H1 (cell line): ENCODE data around the gene COLEC12. TPM values are rescaled to one million over a fixed set of nuclear protein-coding genes. Genes with fewer than 3 reads are reported as not detected.

Experiments used
- CTCF ChIA-PET: fragments of 300-600 bp; sonication (Branson Sonifier 250); formaldehyde crosslinking; loops from one replicate; lab custom pipeline; 2021; ENCODE audit not compliant: partially characterized antibody; lab: Charles Lee
- POLR2A ChIA-PET: fragments of 300-600 bp; sonication (Branson Sonifier 250); formaldehyde crosslinking; loops from one replicate; lab custom pipeline; 2021; ENCODE audit warnings: inconsistent platforms; ENCODE audit not compliant: partially characterized antibody; lab: Charles Lee
- DNase-seq, 2 experiments: peaks; one replicate each; pipeline versions ENCODE4 v3.0.0 to v3.0.0-alpha.2; 2010 to 2022; ENCODE audit warnings: low spot score in 2 of 2, low read depth in 1 of 2, mixed read lengths in 1 of 2
- FAIRE-seq: peaks from 2 replicates; lab custom pipeline; 2011; peaks lifted over from hg19 to GRCh38; lab: Jason Lieb, UNC
- H2AFZ ChIP-seq: 2 replicates; pipeline ENCODE4 v1.8.1; 2012; ENCODE audit warnings: low read length, inconsistent platforms
- H2AK5ac ChIP-seq: 2 replicates; pipeline ENCODE4 v1.6.1; 2013; ENCODE audit warnings: low read depth, low read length
- H2BK120ac ChIP-seq: replicated peaks from 2 replicates; pipeline ENCODE3; 2013; ENCODE audit warnings: low read depth, low read length, inconsistent platforms
- H2BK12ac ChIP-seq: 2 replicates; pipeline ENCODE4 v1.6.1; 2013; ENCODE audit warnings: low read depth, low read length
- H2BK15ac ChIP-seq: 2 replicates; pipeline ENCODE4 v1.6.1; 2013; ENCODE audit warnings: low read length
- H2BK20ac ChIP-seq: 2 replicates; pipeline ENCODE4 v1.6.1; 2013; ENCODE audit warnings: low read length
- H2BK5ac ChIP-seq: 2 replicates; pipeline ENCODE4 v1.6.1; 2013; ENCODE audit warnings: low read depth, low read length
- H3K14ac ChIP-seq: 2 replicates; pipeline ENCODE4 v1.6.1; 2013; ENCODE audit warnings: inconsistent platforms; ENCODE audit not compliant: insufficient read length
- H3K18ac ChIP-seq: 2 replicates; pipeline ENCODE4 v1.6.1; 2013; ENCODE audit warnings: low read length; ENCODE audit errors: extremely low read depth
- H3K23ac ChIP-seq: 2 replicates; pipeline ENCODE4 v1.6.1; 2013; ENCODE audit warnings: inconsistent platforms; ENCODE audit not compliant: insufficient read length
- H3K23me2 ChIP-seq: 2 replicates; pipeline ENCODE4 v1.6.1; 2013; ENCODE audit warnings: low read depth, low read length
- H3K27ac ChIP-seq: 2 replicates; pipeline ENCODE4 v1.6.1; 2011; ENCODE audit warnings: low read depth, low read length, inconsistent platforms
- H3K27me3 ChIP-seq, 4 experiments: replicated peaks in 1 of 4; 1 replicate in 1 of 4; 2 replicates in 3 of 4; pipeline versions ENCODE4 v1.6.1 to v1.8.1; 2011 to 2013; ENCODE audit warnings: low read length in 3 of 4, mild to moderate bottlenecking in 3 of 4, inconsistent platforms in 2 of 4, mixed read lengths in 2 of 4, moderate library complexity in 1 of 4; ENCODE audit not compliant: control insufficient read depth in 3 of 4, insufficient read depth in 3 of 4; ENCODE audit errors: extremely low read depth in 1 of 4
- H3K36me3 ChIP-seq, 4 experiments: 2 replicates each; pipeline versions ENCODE4 v1.6.1 to v1.8.1; 2011 to 2013; ENCODE audit warnings: mild to moderate bottlenecking in 4 of 4, low read length in 3 of 4, moderate library complexity in 2 of 4, control low read depth in 1 of 4, inconsistent platforms in 1 of 4; ENCODE audit not compliant: insufficient read depth in 4 of 4, control insufficient read depth in 2 of 4
- H3K4ac ChIP-seq: replicated peaks from 2 replicates; pipeline ENCODE3; 2013; ENCODE audit warnings: low read length, low read depth, mixed read lengths, inconsistent platforms; ENCODE audit not compliant: insufficient read length
- H3K4me1 ChIP-seq, 4 experiments: replicated peaks in 1 of 4; 1 replicate in 1 of 4; 2 replicates in 3 of 4; pipeline versions ENCODE4 v1.6.1 to v1.8.1; 2011 to 2013; ENCODE audit warnings: low read length in 3 of 4, inconsistent platforms in 2 of 4, mixed read lengths in 1 of 4; ENCODE audit not compliant: insufficient read depth in 4 of 4, control insufficient read depth in 3 of 4
- H3K4me2 ChIP-seq, 2 experiments: 2 replicates each; pipeline versions ENCODE4 v1.6.1 to v1.8.1; 2011 to 2013; ENCODE audit warnings: low read depth in 2 of 2, low read length in 2 of 2, control low read depth in 1 of 2, inconsistent platforms in 1 of 2, mild to moderate bottlenecking in 1 of 2; ENCODE audit not compliant: insufficient read depth in 1 of 2
- H3K4me3 ChIP-seq, 4 experiments: fragments of 200-600, 300-600 bp in 1 of 4; sonication (generic), shearing (Covaris generic), sonication (Bioruptor Twin) in 1 of 4; 2 replicates each; pipeline versions ENCODE4 v1.5.1 to v1.8.1; 2011 to 2016; ENCODE audit warnings: low read length in 4 of 4, low read depth in 3 of 4, control low read depth in 2 of 4, inconsistent platforms in 2 of 4, mild to moderate bottlenecking in 2 of 4, mixed read lengths in 1 of 4, moderate library complexity in 1 of 4; ENCODE audit not compliant: insufficient read depth in 2 of 4; ENCODE audit errors: extremely low read depth in 1 of 4
- H3K56ac ChIP-seq: replicated peaks from 2 replicates; pipeline ENCODE3; 2013; ENCODE audit warnings: low read depth, mild to moderate bottlenecking, mixed read lengths, low read length, inconsistent platforms; ENCODE audit not compliant: insufficient read length
- H3K79me1 ChIP-seq: 2 replicates; pipeline ENCODE4 v1.6.1; 2013; ENCODE audit warnings: low read depth, low read length, control low read depth
- H3K79me2 ChIP-seq, 2 experiments: 2 replicates each; pipeline versions ENCODE4 v1.6.1 to v1.8.1; 2012 to 2013; ENCODE audit warnings: low read length in 2 of 2, mild to moderate bottlenecking in 2 of 2, inconsistent platforms in 1 of 2; ENCODE audit not compliant: insufficient read depth in 2 of 2, control insufficient read depth in 1 of 2
- H3K9ac ChIP-seq, 4 experiments: replicated peaks in 1 of 4; 1 replicate in 1 of 4; 2 replicates in 3 of 4; pipeline versions ENCODE4 v1.6.1 to v1.8.1; 2011 to 2013; ENCODE audit warnings: low read depth in 3 of 4, low read length in 3 of 4, control low read depth in 2 of 4, mild to moderate bottlenecking in 2 of 4, moderate library complexity in 2 of 4, inconsistent platforms in 1 of 4; ENCODE audit errors: extremely low read depth in 1 of 4
- H3K9me3 ChIP-seq, 2 experiments: 2 replicates each; pipeline versions ENCODE4 v1.6.1 to v1.8.1; 2012 to 2013; ENCODE audit warnings: mild to moderate bottlenecking in 2 of 2, moderate library complexity in 2 of 2, control low read depth in 1 of 2, inconsistent platforms in 1 of 2, low read depth in 1 of 2, low read length in 1 of 2, mixed read lengths in 1 of 2; ENCODE audit not compliant: insufficient read depth in 2 of 2
- H4K20me1 ChIP-seq, 2 experiments: replicated peaks in 1 of 2; 2 replicates each; pipeline versions ENCODE3 to v1.8.1; 2011 to 2013; ENCODE audit warnings: inconsistent platforms in 2 of 2, low read length in 2 of 2, mild to moderate bottlenecking in 1 of 2; ENCODE audit not compliant: insufficient read depth in 2 of 2, control insufficient read depth in 1 of 2
- H4K5ac ChIP-seq: 2 replicates; pipeline ENCODE4 v1.6.1; 2013; ENCODE audit warnings: low read length, low read depth, mixed read lengths, inconsistent platforms; ENCODE audit not compliant: insufficient read length
- H4K8ac ChIP-seq: 2 replicates; pipeline ENCODE4 v1.8.0; 2013; ENCODE audit warnings: mild to moderate bottlenecking, moderate library complexity, low read length, inconsistent platforms; ENCODE audit not compliant: insufficient read depth; ENCODE audit errors: extremely low read depth
- H4K91ac ChIP-seq: replicated peaks from 2 replicates; pipeline ENCODE3; 2013; ENCODE audit warnings: low read length, mixed read lengths, inconsistent platforms; ENCODE audit not compliant: insufficient read length
- BACH1 ChIP-seq: IDR thresholded peaks from 2 replicates; pipeline ENCODE4 v1.6.1; 2012; ENCODE audit warnings: low read length, improper control_type of control experiment
- BRCA1 ChIP-seq: IDR thresholded peaks from 2 replicates; pipeline ENCODE4 v1.6.1; 2012; ENCODE audit warnings: low read depth, low read length, improper control_type of control experiment
- polyA plus RNA-seq, 7 experiments: library from polyadenylated mRNA; depleted of rRNA in 3 of 7; stranded (reverse) in 5 of 7; unstranded in 2 of 7; fragments of >200 nt in 5 of 7; fragments of 200-250 nt in 2 of 7; gene quantifications; 1 replicate in 5 of 7; 2 replicates in 1 of 7; 4 replicates in 1 of 7; pipeline versions ENCODE4 v1.2.1 to v1.2.3, GENCODE V29; 2011 to 2013; ENCODE audit warnings: missing spikeins in 2 of 7, mixed read lengths in 2 of 7
- total RNA-seq: library from RNA; stranded (reverse); fragmentation: NEBNext Ultra II Directional; extraction: Animal tissue kit (Norgen Biotek cat#: 25700); gene quantifications from 2 replicates; pipeline ENCODE4 v1.2.1, GENCODE V29; 2021

The COLEC12 gene
- total and polyA plus RNA-seq, 2 of the 8 experiments (the other 6 are each of a cell fraction or from before 2014, with no cell fraction given): 0.44 to 2.3 TPM

GRCh38 chr18:524466-524865 lies 24.0 kb upstream of the COLEC12 start:
- no peaks in the 10 kb centered on the region for H3K4me1 ChIP-seq
- no peaks in the 10 kb centered on the region for H3K36me3 ChIP-seq
- H3K14ac ChIP-seq: no peak overlapping the region
- no peak overlapping the region for H4K8ac ChIP-seq
- no peaks in the 10 kb centered on the region for H3K23me2 ChIP-seq
- no peaks in the 10 kb centered on the region for H4K20me1 ChIP-seq
- no peaks in the 10 kb centered on the region for H3K27me3 ChIP-seq
- no peaks in the 10 kb centered on the region for H3K79me2 ChIP-seq
- no peak overlapping the region for H3K4me3 ChIP-seq
- H3K18ac ChIP-seq: no peak overlapping the region
- FAIRE-seq (no peak), DNase-seq (no peak)
- no peak overlapping the region for H3K4me2 ChIP-seq
- H4K91ac ChIP-seq: no peak overlapping the region
- no peak overlapping the region for H2BK5ac ChIP-seq
- H3K4ac ChIP-seq: no peak overlapping the region
- ChIA-PET POLR2A (no interaction called here), CTCF (interaction anchor here (0.6 to 2.7 kb wide), 6 partner anchors 22 to 489 kb away, joined by 3 to 7 read pairs (median 4); no protein-coding TSS in a partner anchor)
- no peaks in the 10 kb centered on the region for H3K79me1 ChIP-seq
- H3K9ac ChIP-seq: no peak overlapping the region
- no peak overlapping the region for H4K5ac ChIP-seq
- no peak overlapping the region for H3K56ac ChIP-seq
- no peak overlapping the region for H2BK15ac ChIP-seq
- no peak overlapping the region for H2AFZ ChIP-seq
- H2BK120ac ChIP-seq: no peak overlapping the region
- H3K27ac ChIP-seq: no peak overlapping the region
- no peak overlapping the region for H2BK20ac ChIP-seq
- H2BK12ac ChIP-seq: no peak overlapping the region
- no peak overlapping the region for H3K23ac ChIP-seq
- H3K9me3 ChIP-seq: no peaks in the 10 kb centered on the region
- no peak overlapping the region for H2AK5ac ChIP-seq
- TF ChIP-seq BACH1 (no peak), BRCA1 (no peak)
